ENCODE results near the gene TRPV4. TPM values are rescaled to one million over a fixed set of nuclear protein-coding genes. Genes with fewer than 3 reads are reported as not detected.

Gene TRPV4
- total RNA-seq, 4 donors from 2014 or later, result 2.8 to 7.5 (median 4.8) TPM

DNA sequence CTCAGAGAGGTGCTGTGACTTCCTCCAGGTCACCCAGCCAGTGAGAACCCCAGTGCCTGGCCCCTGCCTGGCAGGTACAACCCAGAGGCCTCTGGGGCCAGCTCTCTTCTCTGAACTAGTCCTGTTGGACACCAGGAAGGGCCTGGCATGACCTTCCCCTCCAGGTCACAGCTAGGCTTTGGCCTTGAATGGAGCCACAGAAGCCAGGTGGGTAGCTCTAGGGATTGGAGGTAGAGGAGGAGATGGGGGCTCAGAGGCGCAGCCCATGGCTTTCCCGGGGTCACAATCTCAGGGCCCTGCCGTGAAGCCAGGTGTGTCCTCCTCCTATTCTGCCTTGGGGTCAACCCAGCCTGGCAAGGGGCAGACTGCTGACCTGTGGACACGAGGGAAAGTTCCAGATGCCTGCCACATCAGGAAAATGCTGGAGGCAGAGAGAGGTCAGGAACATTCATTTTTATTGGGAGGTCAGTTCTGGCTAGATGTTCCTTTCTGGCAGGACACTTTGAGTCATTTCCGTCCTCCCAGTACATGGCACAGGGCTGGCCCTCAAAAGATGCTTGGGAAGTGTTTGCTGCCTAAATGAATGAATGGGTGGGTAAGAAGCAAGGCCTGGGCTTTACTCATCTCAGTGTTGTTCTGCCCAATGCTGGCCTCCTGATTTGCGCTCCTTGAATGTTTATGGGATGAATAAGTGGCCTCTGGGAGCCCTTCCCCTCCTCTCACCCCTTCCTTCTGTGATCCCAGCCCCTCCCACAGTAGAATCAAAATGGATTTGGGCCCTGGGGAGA, 94.1 kb downstream of the TRPV4 start:
- Histone ChIP-seq H3K9me3 (no peaks in the 10 kb centered on the region), H3K27me3 (peaks cover 0 to 52% (median 0%) of the 10 kb centered on the region in 4 donors), H3K4me1 (peaks cover 0 to 7% (median 0%) of the 10 kb centered on the region in 3 donors), H3K36me3 (no peaks in the 10 kb centered on the region), H3K27ac (no peak overlapping the region), H3K4me3 (no peak overlapping the region)
- DNase-seq, result no peak
- TF ChIP-seq POLR2A (IDR thresholded peaks at IDR 0.05) (no peak), CTCF (IDR thresholded peaks at IDR 0.05) (no peak)
- intact Hi-C loops (cut with DNase I), result no loop called here
- WGBS, 2 donors, result 81% methylated on average over 5 of the region's 6 CpGs; no CpG with 5 or more reads in 1 of the 2 donors

GRCh38 chr12:109738209-109738608, 95.0 kb downstream of the TRPV4 start:
- no peak for DNase-seq
- 40 to 73% methylated on average over 3 to 4 of the region's 4 CpGs for WGBS, 2 donors
- peaks cover 0 to 59% (median 0%) of the 10 kb centered on the region in 4 donors for H3K27me3 ChIP-seq

GRCh38 chr12:109737631-109738030, 95.6 kb downstream of the TRPV4 start:
- Histone ChIP-seq H3K27ac (no peak overlapping the region), H3K4me1 (peaks cover 0 to 9% (median 0%) of the 10 kb centered on the region in 3 donors), H3K27me3 (peaks cover 0 to 62% (median 0%) of the 10 kb centered on the region in 4 donors), H3K36me3 (no peaks in the 10 kb centered on the region), H3K4me3 (no peak overlapping the region), H3K9me3 (no peaks in the 10 kb centered on the region)
- intact Hi-C loops (cut with DNase I), result no loop called here
- no peak for TF ChIP-seq POLR2A (IDR thresholded peaks at IDR 0.05)
- TF ChIP-seq CTCF (IDR thresholded peaks at IDR 0.05), result no peak
- no peak for DNase-seq
- 72 to 83% methylated on average over 7 of the region's 7 CpGs for WGBS, 2 donors

More at GRCh38 chr12:109738209-109738608, 95.0 kb downstream of the TRPV4 start:
- Histone ChIP-seq H3K4me1 (peaks cover 0 to 9% (median 0%) of the 10 kb centered on the region in 3 donors), H3K9me3 (no peaks in the 10 kb centered on the region), H3K4me3 (no peak overlapping the region), H3K36me3 (no peaks in the 10 kb centered on the region), H3K27ac (no peak overlapping the region)
- intact Hi-C loops (cut with DNase I), result no loop called here
- TF ChIP-seq CTCF (IDR thresholded peaks at IDR 0.05) (no peak), POLR2A (IDR thresholded peaks at IDR 0.05) (no peak)

GRCh38 chr12:109737126-109737525, 96.1 kb downstream of the TRPV4 start:
- 18 to 20% methylated on average over 1 of the region's 1 CpG for WGBS, 2 donors
- no peak for TF ChIP-seq POLR2A (IDR thresholded peaks at IDR 0.05)
- no peak for TF ChIP-seq CTCF (IDR thresholded peaks at IDR 0.05)
- intact Hi-C loops (cut with DNase I), result no loop called here

DNA sequence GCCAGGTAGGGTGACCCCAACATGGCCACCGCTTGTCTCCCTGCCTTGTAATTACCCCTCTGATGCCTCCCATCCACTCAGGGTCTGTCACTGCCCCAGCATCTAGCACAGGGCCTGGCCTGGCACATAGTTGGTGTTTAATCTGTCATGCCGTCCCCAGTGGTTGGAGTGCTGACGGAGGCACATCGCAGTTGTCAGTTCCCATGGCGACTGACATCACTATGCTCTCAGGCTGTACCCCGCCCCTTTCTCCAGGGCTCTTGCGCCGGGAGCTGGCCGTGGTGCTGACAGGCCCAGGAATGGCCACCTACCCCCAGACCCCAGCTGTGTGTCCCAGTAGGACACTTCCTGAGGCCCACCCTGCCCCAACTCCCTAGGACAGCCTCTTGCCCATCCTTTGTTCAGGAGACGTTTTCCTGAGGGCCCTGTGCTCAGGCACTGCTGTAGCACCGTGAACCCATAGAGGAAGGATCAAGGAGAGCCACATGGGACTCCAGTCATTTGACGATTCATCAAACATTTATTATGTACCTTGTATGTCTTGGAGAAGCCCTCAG, 96.6 kb downstream of the TRPV4 start:
- no peak for TF ChIP-seq POLR2A (IDR thresholded peaks at IDR 0.05)
- TF ChIP-seq CTCF (IDR thresholded peaks at IDR 0.05), result no peak
- H3K36me3 ChIP-seq, result no peaks in the 10 kb centered on the region
- no peak overlapping the region for H3K27ac ChIP-seq
- peaks cover 0 to 9% (median 0%) of the 10 kb centered on the region in 3 donors for H3K4me1 ChIP-seq
- H3K27me3 ChIP-seq, result peaks cover 0 to 62% (median 0%) of the 10 kb centered on the region in 4 donors
- H3K4me3 ChIP-seq, result no peak overlapping the region
- intact Hi-C loops (cut with DNase I), result no loop called here
- DNase-seq, result no peak
- no peaks in the 10 kb centered on the region for H3K9me3 ChIP-seq
- WGBS, 2 donors, result 58 to 66% methylated on average over 2 to 5 of the region's 12 CpGs

More at GRCh38 chr12:109737126-109737525, 96.1 kb downstream of the TRPV4 start:
- H3K9me3 ChIP-seq, result no peaks in the 10 kb centered on the region
- H3K27ac ChIP-seq, result no peak overlapping the region
- H3K4me3 ChIP-seq, result no peak overlapping the region
- H3K27me3 ChIP-seq, result peaks cover 0 to 62% (median 0%) of the 10 kb centered on the region in 4 donors
- no peaks in the 10 kb centered on the region for H3K36me3 ChIP-seq
- DNase-seq, result no peak
- peaks cover 0 to 9% (median 0%) of the 10 kb centered on the region in 3 donors for H3K4me1 ChIP-seq

All from esophagus squamous epithelium (tissue), 5 donors.